Muscle of leg (tissue), 11 donors: Measurements from ENCODE around the gene HIVEP2. TPM values are rescaled to one million over a fixed set of nuclear protein-coding genes. Genes with fewer than 3 reads are reported as not detected.

Experiments
- DNase-seq: peaks from one replicate; pipeline ENCODE4 v3.0.0; 2013
- H3K27ac ChIP-seq: one replicate; pipeline ENCODE4 v1.5.1; 2013; ENCODE audit warnings: mild to moderate bottlenecking, low read length, control low read depth
- H3K27me3 ChIP-seq: one replicate; pipeline ENCODE4 v1.6.1; 2013; ENCODE audit warnings: low read length; ENCODE audit not compliant: control insufficient read depth, insufficient read depth
- H3K36me3 ChIP-seq: one replicate; pipeline ENCODE4 v1.6.1; 2013; ENCODE audit warnings: low read length; ENCODE audit not compliant: control insufficient read depth, insufficient read depth
- H3K4me1 ChIP-seq: one replicate; pipeline ENCODE4 v1.6.1; 2013; ENCODE audit warnings: low read length; ENCODE audit not compliant: control insufficient read depth, insufficient read depth
- H3K4me3 ChIP-seq: one replicate; pipeline ENCODE4 v1.5.1; 2013; ENCODE audit warnings: low read length, control low read depth
- H3K9me3 ChIP-seq: replicated peaks from 2 replicates; pipeline ENCODE4 v1.6.1; 2013; ENCODE audit warnings: low read depth, low read length; ENCODE audit not compliant: control insufficient read depth
- WGBS: methylation state at CpG from one replicate; pipeline ENCODE4 v1.1.5; 2013; ENCODE audit warnings: missing lambda C conversion rate; ENCODE audit not compliant: insufficient coverage; 5-methylcytosine and 5-hydroxymethylcytosine counted together
- polyA plus RNA-seq, 8 donors: library from polyadenylated mRNA; unstranded; fragments of 120-200 nt; gene quantifications; one replicate each; pipeline versions ENCODE4 v1.2.1 to v1.2.3, GENCODE V29; 2013; ENCODE audit warnings: inconsistent platforms in 1 of 8, low replicate concordance in 1 of 8; ENCODE audit not compliant: insufficient read length in 8 of 8, insufficient read depth in 1 of 8
- total RNA-seq: library from RNA; stranded (reverse); fragments of 120-200 nt; gene quantifications from one replicate; pipeline ENCODE4 v1.2.4, GENCODE V29; 2013

The HIVEP2 gene
- total and polyA plus RNA-seq, 9 donors = 8.6 to 17.9 (median 14.8) TPM

GRCh38 chr6:142937986-142938385 is 7.0 kb downstream of the HIVEP2 start:
- H3K27me3 ChIP-seq = no peaks in the 10 kb centered on the region
- no peak overlapping the region for H3K27ac ChIP-seq
- no peaks in the 10 kb centered on the region for H3K9me3 ChIP-seq
- WGBS = 74% methylated on average over 4 of the region's 5 CpGs
- no peaks in the 10 kb centered on the region for H3K36me3 ChIP-seq
- no peaks in the 10 kb centered on the region for H3K4me1 ChIP-seq
- DNase-seq = peak; percentile 46
- no peak overlapping the region for H3K4me3 ChIP-seq

GRCh38 chr6:142935553-142936517 is 9.1 kb downstream of the HIVEP2 start:
- no peaks in the 10 kb centered on the region for H3K9me3 ChIP-seq
- no peaks in the 10 kb centered on the region for H3K27me3 ChIP-seq
- H3K27ac ChIP-seq = no peak overlapping the region
- no peaks in the 10 kb centered on the region for H3K4me1 ChIP-seq
- no peak for DNase-seq
- H3K36me3 ChIP-seq = no peaks in the 10 kb centered on the region
- H3K4me3 ChIP-seq = no peak overlapping the region
- WGBS = 100% methylated on average over 5 of the region's 21 CpGs

DNA sequence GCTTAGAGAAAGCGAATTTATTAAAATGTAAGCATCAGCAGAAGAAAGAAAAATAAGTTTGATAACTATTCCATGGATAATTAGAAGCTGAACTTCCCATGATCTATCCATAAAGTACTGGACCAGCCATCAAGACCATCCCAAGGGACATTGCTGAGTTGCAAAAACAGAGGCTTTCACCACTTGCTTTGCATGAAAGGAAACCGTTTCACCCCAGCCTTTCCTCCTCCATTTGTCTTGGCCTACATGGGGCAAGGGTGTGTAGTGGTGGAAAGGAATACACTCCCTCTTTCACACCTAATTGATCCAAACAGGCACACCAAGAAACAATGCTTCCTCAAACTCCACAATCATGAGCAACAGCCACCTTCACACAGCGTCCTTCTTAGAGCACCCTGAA is 10.4 kb downstream of the HIVEP2 start:
- no CpG with 5 or more reads among the region's 3 CpGs for WGBS
- Histone ChIP-seq H3K4me1 (no peaks in the 10 kb centered on the region), H3K4me3 (no peak overlapping the region), H3K27ac (no peak overlapping the region), H3K27me3 (no peaks in the 10 kb centered on the region), H3K9me3 (no peaks in the 10 kb centered on the region), H3K36me3 (no peaks in the 10 kb centered on the region)
- DNase-seq = no peak

GRCh38 chr6:142934106-142934505 is 10.9 kb downstream of the HIVEP2 start:
- DNase-seq = no peak
- no peaks in the 10 kb centered on the region for H3K4me1 ChIP-seq
- H3K36me3 ChIP-seq = no peaks in the 10 kb centered on the region
- H3K27ac ChIP-seq = no peak overlapping the region
- no peaks in the 10 kb centered on the region for H3K27me3 ChIP-seq
- no peaks in the 10 kb centered on the region for H3K9me3 ChIP-seq
- no peak overlapping the region for H3K4me3 ChIP-seq

- H3K27me3 ChIP-seq = no peaks in the 10 kb centered on the region
- H3K27ac ChIP-seq = no peak overlapping the region
- no peaks in the 10 kb centered on the region for H3K4me1 ChIP-seq
- no peak for DNase-seq
- H3K9me3 ChIP-seq = no peaks in the 10 kb centered on the region
- H3K4me3 ChIP-seq = no peak overlapping the region
- H3K36me3 ChIP-seq = no peaks in the 10 kb centered on the region
These were observed 11.3 kb downstream of the HIVEP2 start for GRCh38 chr6:142933701-142934100.

DNA sequence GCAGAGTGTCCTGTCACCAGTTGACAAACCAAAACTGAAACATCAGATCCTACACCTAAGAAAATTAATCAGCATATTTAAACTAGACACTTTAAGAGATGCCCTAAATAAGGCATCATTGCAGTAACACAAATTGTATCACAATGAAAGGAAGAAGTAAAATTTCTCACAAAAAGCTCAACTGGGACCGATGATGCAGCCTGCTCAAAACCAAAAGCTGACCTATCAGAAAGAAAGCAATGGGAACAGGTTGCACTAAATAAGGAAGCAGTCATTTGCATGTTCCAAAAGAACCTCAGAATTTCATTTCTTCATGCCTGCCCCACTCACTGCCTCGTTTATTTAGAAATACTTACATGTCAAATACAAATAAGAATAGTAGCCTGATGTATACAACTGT is 12.1 kb downstream of the HIVEP2 start:
- DNase-seq = no peak
- H3K27ac ChIP-seq = no peak overlapping the region
- H3K9me3 ChIP-seq = no peaks in the 10 kb centered on the region
- H3K36me3 ChIP-seq = no peaks in the 10 kb centered on the region
- H3K4me1 ChIP-seq = no peaks in the 10 kb centered on the region
- no peak overlapping the region for H3K4me3 ChIP-seq
- no CpG with 5 or more reads among the region's 2 CpGs for WGBS
- H3K27me3 ChIP-seq = no peaks in the 10 kb centered on the region

GRCh38 chr6:142929751-142930358 is 15.1 kb downstream of the HIVEP2 start:
- WGBS = no CpG with 5 or more reads among the region's 1 CpG
- H3K4me3 ChIP-seq = no peak overlapping the region
- no peaks in the 10 kb centered on the region for H3K4me1 ChIP-seq
- no peaks in the 10 kb centered on the region for H3K36me3 ChIP-seq
- H3K9me3 ChIP-seq = no peaks in the 10 kb centered on the region
- H3K27ac ChIP-seq = no peak overlapping the region
- no peaks in the 10 kb centered on the region for H3K27me3 ChIP-seq
- DNase-seq = no peak

GRCh38 chr6:142927904-142928303 is 17.1 kb downstream of the HIVEP2 start:
- Histone ChIP-seq H3K9me3 (no peaks in the 10 kb centered on the region), H3K4me1 (no peaks in the 10 kb centered on the region), H3K36me3 (no peaks in the 10 kb centered on the region), H3K27me3 (no peaks in the 10 kb centered on the region), H3K4me3 (no peak overlapping the region), H3K27ac (peak overlapping the region; percentile 87)
- DNase-seq = no peak
- no CpG with 5 or more reads among the region's 5 CpGs for WGBS

GRCh38 chr6:142927271-142927580 is 17.8 kb downstream of the HIVEP2 start:
- Histone ChIP-seq H3K4me1 (no peaks in the 10 kb centered on the region), H3K27me3 (no peaks in the 10 kb centered on the region), H3K27ac (peak overlapping the region; percentile 87), H3K36me3 (no peaks in the 10 kb centered on the region), H3K9me3 (no peaks in the 10 kb centered on the region), H3K4me3 (peak overlapping the region; percentile 68)
- no peak for DNase-seq
- WGBS = 0% methylated on average over 3 of the region's 7 CpGs

- Histone ChIP-seq H3K27me3 (no peaks in the 10 kb centered on the region), H3K27ac (peak overlapping the region; percentile 87), H3K9me3 (no peaks in the 10 kb centered on the region), H3K4me1 (no peaks in the 10 kb centered on the region), H3K4me3 (peak overlapping the region; percentile 68), H3K36me3 (no peaks in the 10 kb centered on the region)
- peak; percentile 93 for DNase-seq
- under 1% methylated on average over 73 of the region's 75 CpGs for WGBS
These were observed 18.3 kb downstream of the HIVEP2 start for GRCh38 chr6:142926494-142927270.
